Measurements from ENCODE around the gene SCD5.

- TF ChIP-seq CTCF (conservative IDR thresholded peaks at IDR 0.05 in 1 of 2, IDR thresholded peaks at IDR 0.05 in 1 of 2; ENCODE audit: extremely low read depth in 1 of 2, insufficient read depth in 1 of 2, low read depth in 1 of 2, low read length in 2 of 2) (no peak), EZH2 (IDR thresholded peaks at IDR 0.05; ENCODE audit: borderline replicate concordance, low read length) (no peak)
These were observed 117.8 kb downstream of the SCD5 start for GRCh38 chr4:82680834-82681233.
